Uterus (tissue), 2 donors: Measurements from ENCODE around the gene MPP7.

Source experiments
- CTCF ChIP-seq, 4 experiments: fragments of 200-600 bp in 2 of 4; fragments of 450-650 bp in 2 of 4; sonication (generic) in 2 of 4; IDR thresholded peaks; one replicate each; pipeline ENCODE4 v1.5.1; 2016 to 2019; ENCODE audit warnings: antibody characterized with exemption in 4 of 4, mild to moderate bottlenecking in 2 of 4, moderate library complexity in 1 of 4
- POLR2A ChIP-seq, 2 donors: fragments of 450-650 bp; IDR thresholded peaks; one replicate each; pipeline ENCODE4 v1.6.1; 2016; ENCODE audit warnings: antibody characterized with exemption in 2 of 2, mild to moderate bottlenecking in 1 of 2, moderate library complexity in 1 of 2

DNA sequence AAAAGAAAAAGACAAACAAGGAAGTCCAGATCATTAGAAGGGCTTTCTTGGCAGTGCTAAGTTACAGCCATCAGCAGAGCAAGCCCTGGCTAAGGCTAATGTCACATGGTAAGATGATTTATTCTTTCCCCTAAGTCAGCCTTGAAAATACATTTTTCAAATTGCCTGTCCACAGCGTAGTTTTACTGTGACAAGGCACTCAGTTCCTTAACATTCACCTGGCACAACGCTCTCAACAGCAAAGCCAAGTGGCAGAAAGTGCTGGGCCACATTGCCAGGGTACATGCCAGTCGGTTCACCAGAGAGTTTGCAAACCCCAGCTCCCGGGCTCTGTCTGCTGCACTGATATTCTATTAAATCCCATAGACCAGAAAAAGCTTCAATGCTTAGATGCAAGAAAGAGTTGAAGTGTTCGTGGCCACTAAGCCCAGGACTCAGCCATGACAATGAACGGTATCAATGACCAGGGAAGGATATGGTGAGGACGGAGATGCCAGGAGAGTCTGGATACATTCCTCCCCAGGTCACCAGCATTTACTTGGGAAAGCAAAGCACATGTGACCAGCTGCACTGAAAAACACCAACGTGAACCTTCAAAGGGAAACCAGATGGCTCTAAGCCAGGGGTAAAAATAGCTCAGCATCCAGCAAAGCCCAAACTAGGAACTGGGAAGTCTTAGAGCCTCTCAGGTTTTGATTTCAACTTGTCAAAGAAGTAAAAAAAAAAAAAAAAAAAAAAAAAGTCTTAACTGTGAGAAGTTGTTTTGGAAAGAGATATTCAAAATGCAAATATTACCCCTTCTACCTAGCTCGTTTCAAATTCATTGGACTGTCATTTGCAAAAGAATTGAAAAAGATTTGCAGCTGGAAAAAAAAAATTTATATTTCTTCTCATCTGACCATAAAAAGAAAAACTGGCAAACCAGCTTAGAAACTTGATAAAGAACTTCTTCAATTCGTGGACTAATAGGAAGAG lies 23.9 kb upstream of the MPP7 start:
- TF ChIP-seq CTCF (IDR thresholded peaks at IDR 0.05) (no peak), POLR2A (IDR thresholded peaks at IDR 0.05) (no peak)
